HG03103 (cell line): ENCODE results near the gene KCNJ14.

ENCODE experiments used
- ATAC-seq: cut with Tn5 transposase; IDR thresholded peaks from one replicate; pipeline ENCODE4 v1.9.1; 2021; ENCODE audit warnings: low read depth; ENCODE audit not compliant: unreplicated experiment

KCNJ14 gene

GRCh38 chr19:48501494-48502349, 46.3 kb downstream of the KCNJ14 start:
- no peak for ATAC-seq

- ATAC-seq, result no peak
Observed at GRCh38 chr19:48502350-48503018, 47.1 kb downstream of the KCNJ14 start.

- ATAC-seq, result no peak
Observed at GRCh38 chr19:48506138-48506733, 50.9 kb downstream of the KCNJ14 start.

- no peak for ATAC-seq
Observed at GRCh38 chr19:48507911-48508439, 52.6 kb downstream of the KCNJ14 start.

GRCh38 chr19:48508729-48509411, 53.5 kb downstream of the KCNJ14 start:
- no peak for ATAC-seq

- ATAC-seq, result no peak
Observed at GRCh38 chr19:48509467-48510194, 54.3 kb downstream of the KCNJ14 start.

GRCh38 chr19:48510421-48511268, 55.3 kb downstream of the KCNJ14 start:
- no peak for ATAC-seq

- no peak for ATAC-seq
Observed at GRCh38 chr19:48511321-48511731, 56.0 kb downstream of the KCNJ14 start.

- ATAC-seq, result no peak
Observed at GRCh38 chr19:48511800-48512503, 56.6 kb downstream of the KCNJ14 start, which contains the start of gene LMTK3. Gene LMTK3 (minus strand): TSS chr19:48511835. CDS start chr19:48511576, 259 bp downstream.

GRCh38 chr19:48512504-48513288, 57.3 kb downstream of the KCNJ14 start:
- ATAC-seq, result no peak

- ATAC-seq, result no peak
Observed at GRCh38 chr19:48513289-48514122, 58.1 kb downstream of the KCNJ14 start.

- no peak for ATAC-seq
Observed at GRCh38 chr19:48514123-48514458, 58.7 kb downstream of the KCNJ14 start.

GRCh38 chr19:48516536-48516935, 61.2 kb downstream of the KCNJ14 start:
- ATAC-seq, result no peak
